Endothelial cell of umbilical vein (primary cell): ENCODE data around the gene NXN.

Source experiments
- EZH2 ChIP-seq: IDR thresholded peaks from 2 replicates; pipeline ENCODE4 v1.6.1; 2012; ENCODE audit warnings: borderline replicate concordance, low read depth, mild to moderate bottlenecking, moderate library complexity, low read length, inconsistent platforms; ENCODE audit not compliant: severe bottlenecking
- FOS ChIP-seq: IDR thresholded peaks from 2 replicates; pipeline ENCODE4 v1.6.1; 2011; ENCODE audit warnings: mild to moderate bottlenecking, low read length, moderate library complexity, borderline replicate concordance; ENCODE audit not compliant: insufficient read depth
- GATA2 ChIP-seq: IDR thresholded peaks from 2 replicates; pipeline ENCODE4 v1.7.0; 2011; ENCODE audit warnings: low read depth, mild to moderate bottlenecking, moderate library complexity, mixed read lengths, low read length; ENCODE audit not compliant: insufficient read length, insufficient read depth
- JUN ChIP-seq: IDR thresholded peaks from 2 replicates; pipeline ENCODE4 v1.6.1; 2011; ENCODE audit warnings: borderline replicate concordance, low read depth; ENCODE audit not compliant: insufficient read length, insufficient read depth
- POLR2A ChIP-seq: IDR thresholded peaks from 2 replicates; pipeline ENCODE4 v1.6.1; 2012; ENCODE audit warnings: low read depth, mild to moderate bottlenecking, control low read depth, low read length
- POLR2AphosphoS5 ChIP-seq: IDR thresholded peaks from 2 replicates; pipeline ENCODE4 v1.6.1; 2012; ENCODE audit warnings: low read depth, mild to moderate bottlenecking, control low read depth, low read length, moderate library complexity; ENCODE audit not compliant: insufficient read depth
- TF ChIP-seq, protein P1 (sequence below), 2 donors: IDR thresholded peaks; 1 replicate in 1 of 2; 2 replicates in 1 of 2; pipeline ENCODE4 v1.5.1; 2011; ENCODE audit warnings: low read length in 2 of 2, mild to moderate bottlenecking in 2 of 2, moderate library complexity in 2 of 2, control low read depth in 1 of 2, inconsistent platforms in 1 of 2, low read depth in 1 of 2; ENCODE audit not compliant: insufficient read depth in 1 of 2; ENCODE audit errors: extremely low read depth in 1 of 2

DNA sequence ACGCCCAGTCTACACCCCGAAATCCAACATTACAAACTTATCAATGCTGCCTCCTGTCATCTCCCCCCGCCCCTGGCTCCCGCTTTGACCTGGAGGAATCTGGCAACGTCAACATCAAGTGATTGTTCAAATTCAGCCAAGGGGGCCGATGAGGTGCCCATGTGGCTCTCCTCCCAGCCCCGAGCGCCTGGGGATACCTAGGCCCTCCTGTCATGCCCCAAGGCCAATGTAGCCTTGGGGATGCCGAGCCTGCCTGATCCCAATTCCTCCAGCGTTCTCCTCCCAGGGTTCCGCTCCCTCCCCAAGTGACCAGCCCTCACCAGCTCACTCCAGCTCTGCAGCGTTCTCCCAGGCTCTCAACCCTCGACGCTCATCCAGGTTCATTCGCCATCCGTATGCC lies 59.4 kb downstream of the NXN start:
- TF ChIP-seq, protein P1, sequence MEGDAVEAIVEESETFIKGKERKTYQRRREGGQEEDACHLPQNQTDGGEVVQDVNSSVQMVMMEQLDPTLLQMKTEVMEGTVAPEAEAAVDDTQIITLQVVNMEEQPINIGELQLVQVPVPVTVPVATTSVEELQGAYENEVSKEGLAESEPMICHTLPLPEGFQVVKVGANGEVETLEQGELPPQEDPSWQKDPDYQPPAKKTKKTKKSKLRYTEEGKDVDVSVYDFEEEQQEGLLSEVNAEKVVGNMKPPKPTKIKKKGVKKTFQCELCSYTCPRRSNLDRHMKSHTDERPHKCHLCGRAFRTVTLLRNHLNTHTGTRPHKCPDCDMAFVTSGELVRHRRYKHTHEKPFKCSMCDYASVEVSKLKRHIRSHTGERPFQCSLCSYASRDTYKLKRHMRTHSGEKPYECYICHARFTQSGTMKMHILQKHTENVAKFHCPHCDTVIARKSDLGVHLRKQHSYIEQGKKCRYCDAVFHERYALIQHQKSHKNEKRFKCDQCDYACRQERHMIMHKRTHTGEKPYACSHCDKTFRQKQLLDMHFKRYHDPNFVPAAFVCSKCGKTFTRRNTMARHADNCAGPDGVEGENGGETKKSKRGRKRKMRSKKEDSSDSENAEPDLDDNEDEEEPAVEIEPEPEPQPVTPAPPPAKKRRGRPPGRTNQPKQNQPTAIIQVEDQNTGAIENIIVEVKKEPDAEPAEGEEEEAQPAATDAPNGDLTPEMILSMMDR (IDR thresholded peaks at IDR 0.05; ENCODE audit: extremely low read depth in 1 of 2, insufficient read depth in 1 of 2, low read depth in 1 of 2, low read length in 2 of 2) = no peak
- TF ChIP-seq POLR2A (no peak), JUN (no peak), EZH2 (no peak), GATA2 (no peak), POLR2AphosphoS5 (no peak), FOS (no peak)
